H9 (cell line): Measurements from ENCODE around the gene PROM1. TPM values are rescaled to one million over a fixed set of nuclear protein-coding genes. Genes with fewer than 3 reads are reported as not detected.

Experiments
- DNase-seq: peaks from one replicate; pipeline ENCODE4 v3.0.0-alpha.2; 2017
- H2AFZ ChIP-seq: one replicate; pipeline ENCODE4 v1.6.1; 2013; ENCODE audit warnings: mild to moderate bottlenecking, low read length, control low read depth, moderate library complexity
- H2AK5ac ChIP-seq: 2 replicates; pipeline ENCODE4 v1.6.1; 2013; ENCODE audit warnings: low read length, control low read depth, mixed read lengths; ENCODE audit not compliant: insufficient read length
- H2BK120ac ChIP-seq: one replicate; pipeline ENCODE4 v1.6.1; 2013; ENCODE audit warnings: low read depth, mild to moderate bottlenecking, low read length, control low read depth, inconsistent platforms; ENCODE audit not compliant: poor library complexity, severe bottlenecking
- H2BK12ac ChIP-seq: 2 replicates; pipeline ENCODE4 v1.6.1; 2013; ENCODE audit warnings: low read length, control low read depth, mixed read lengths, low read depth; ENCODE audit not compliant: insufficient read length
- H2BK15ac ChIP-seq: 2 replicates; pipeline ENCODE4 v1.6.1; 2013; ENCODE audit warnings: low read depth, low read length, control low read depth
- H2BK20ac ChIP-seq: one replicate; pipeline ENCODE4 v1.6.1; 2013; ENCODE audit warnings: low read depth, mild to moderate bottlenecking, low read length, control low read depth, inconsistent platforms; ENCODE audit not compliant: poor library complexity, severe bottlenecking
- H2BK5ac ChIP-seq: 2 replicates; pipeline ENCODE4 v1.6.1; 2013; ENCODE audit warnings: low read length, control low read depth, mixed read lengths; ENCODE audit not compliant: insufficient read length
- H3K14ac ChIP-seq: 2 replicates; pipeline ENCODE4 v1.6.1; 2013; ENCODE audit warnings: low read length, control low read depth; ENCODE audit not compliant: insufficient read depth
- H3K18ac ChIP-seq: 2 replicates; pipeline ENCODE4 v1.6.1; 2013; ENCODE audit warnings: low read depth, mild to moderate bottlenecking, mixed read lengths, low read length, control low read depth; ENCODE audit not compliant: insufficient read length
- H3K23ac ChIP-seq: 2 replicates; pipeline ENCODE4 v1.6.1; 2013; ENCODE audit warnings: low read length, control low read depth, mixed read lengths, low read depth; ENCODE audit not compliant: insufficient read length
- H3K23me2 ChIP-seq: 2 replicates; pipeline ENCODE4 v1.6.1; 2013; ENCODE audit warnings: low read depth, mild to moderate bottlenecking, mixed read lengths, low read length, control low read depth; ENCODE audit not compliant: insufficient read length, poor library complexity, severe bottlenecking
- H3K27ac ChIP-seq: 2 replicates; pipeline ENCODE4 v1.5.1; 2013; ENCODE audit warnings: low read length, control low read depth, mixed read lengths, low read depth; ENCODE audit not compliant: insufficient read length
- H3K27me3 ChIP-seq: 2 replicates; pipeline ENCODE4 v1.6.1; 2013; ENCODE audit warnings: low read length, control low read depth, inconsistent platforms; ENCODE audit not compliant: insufficient read depth
- H3K4ac ChIP-seq: 2 replicates; pipeline ENCODE4 v1.6.1; 2013; ENCODE audit warnings: low read depth, mild to moderate bottlenecking, control low read depth, inconsistent platforms, low read length, moderate library complexity
- H3K4me1 ChIP-seq: 2 replicates; pipeline ENCODE4 v1.6.1; 2013; ENCODE audit warnings: low read length, control low read depth, inconsistent platforms; ENCODE audit not compliant: insufficient read depth
- H3K4me2 ChIP-seq: 2 replicates; pipeline ENCODE4 v1.6.1; 2013; ENCODE audit warnings: low read length, control low read depth, mixed read lengths; ENCODE audit not compliant: insufficient read length, insufficient read depth
- H3K56ac ChIP-seq: 2 replicates; pipeline ENCODE4 v1.6.1; 2013; ENCODE audit warnings: low read depth, mild to moderate bottlenecking, mixed read lengths, low read length, control low read depth; ENCODE audit not compliant: insufficient read length
- H3K79me1 ChIP-seq: 2 replicates; pipeline ENCODE4 v1.6.1; 2013; ENCODE audit warnings: low read depth, mild to moderate bottlenecking, moderate library complexity, low read length, control low read depth, inconsistent platforms; ENCODE audit not compliant: insufficient read depth, poor library complexity, severe bottlenecking
- H3K79me2 ChIP-seq: 2 replicates; pipeline ENCODE4 v1.6.1; 2013; ENCODE audit warnings: low read length, control low read depth, inconsistent platforms; ENCODE audit not compliant: insufficient read depth
- H3K9ac ChIP-seq: 2 replicates; pipeline ENCODE4 v1.6.1; 2013; ENCODE audit warnings: low read length, control low read depth, mixed read lengths; ENCODE audit not compliant: insufficient read length; ENCODE audit errors: extremely low read depth
- H3K9me3 ChIP-seq: one replicate; pipeline ENCODE4 v1.6.1; 2013; ENCODE audit warnings: low read depth, low read length, inconsistent platforms; ENCODE audit not compliant: control insufficient read depth
- H3T11ph ChIP-seq: one replicate; pipeline ENCODE4 v1.6.1; 2013; ENCODE audit warnings: mild to moderate bottlenecking, low read length, control low read depth, inconsistent platforms
- H4K20me1 ChIP-seq: one replicate; pipeline ENCODE4 v1.6.1; 2013; ENCODE audit not compliant: control insufficient read depth, insufficient read length, insufficient read depth
- H4K5ac ChIP-seq: 2 replicates; pipeline ENCODE4 v1.6.1; 2013; ENCODE audit warnings: low read depth, mild to moderate bottlenecking, mixed read lengths, low read length, control low read depth; ENCODE audit not compliant: insufficient read length
- H4K8ac ChIP-seq: replicated peaks from 2 replicates; pipeline ENCODE4 v1.6.1; 2013; ENCODE audit warnings: low read length, control low read depth, mixed read lengths, low read depth; ENCODE audit not compliant: insufficient read length
- H4K91ac ChIP-seq: 2 replicates; pipeline ENCODE4 v1.6.1; 2013; ENCODE audit warnings: low read depth, mild to moderate bottlenecking, moderate library complexity, mixed read lengths, low read length, control low read depth; ENCODE audit not compliant: insufficient read length
- H3K27ac Mint-ChIP-seq, 3 experiments: 2 replicates in 2 of 3; 3 replicates in 1 of 3; pipeline ENCODE4 v1.8.0; 2020 to 2021; ENCODE audit warnings: mixed read lengths in 3 of 3, mild to moderate bottlenecking in 1 of 3, moderate library complexity in 1 of 3
- H3K27me3 Mint-ChIP-seq: 2 replicates; pipeline ENCODE4 v1.8.0; 2021; ENCODE audit warnings: low read depth, mild to moderate bottlenecking, moderate library complexity, mixed read lengths
- H3K36me3 Mint-ChIP-seq, 3 experiments: 2 replicates in 2 of 3; 3 replicates in 1 of 3; pipeline ENCODE4 v1.8.0; 2020 to 2021; ENCODE audit warnings: low read depth in 3 of 3, mixed read lengths in 3 of 3; ENCODE audit not compliant: insufficient read depth in 1 of 3
- H3K4me1 Mint-ChIP-seq, 2 experiments: 2 replicates each; pipeline ENCODE4 v1.8.0; 2020; ENCODE audit warnings: mixed read lengths in 2 of 2
- H3K4me3 Mint-ChIP-seq, 2 experiments: 2 replicates in 1 of 2; 3 replicates in 1 of 2; pipeline ENCODE4 v1.8.0; 2020 to 2021; ENCODE audit warnings: mild to moderate bottlenecking in 2 of 2, mixed read lengths in 2 of 2, moderate library complexity in 1 of 2
- H3K9me3 Mint-ChIP-seq, 2 experiments: 2 replicates in 1 of 2; 3 replicates in 1 of 2; pipeline ENCODE4 v1.8.0; 2020; ENCODE audit warnings: mild to moderate bottlenecking in 2 of 2, mixed read lengths in 2 of 2, moderate library complexity in 1 of 2
- WGBS: extraction: QIAGEN DNeasy Blood & Tissue Kit; methylation state at CpG from one replicate; pipeline ENCODE4 v1.1.7; 2013; ENCODE audit warnings: missing lambda C conversion rate, low lambda C conversion rate, mixed read lengths; ENCODE audit not compliant: insufficient read length; ENCODE audit errors: extremely low coverage; 5-methylcytosine and 5-hydroxymethylcytosine counted together
- total RNA-seq: library from RNA; stranded (reverse); gene quantifications from 2 replicates; pipeline ENCODE4 v1.2.1, GENCODE V29; 2021
- TF ChIP-seq, protein P1 (sequence below): fragments of 200-600 bp; sonication (generic); conservative IDR thresholded peaks from 3 replicates; pipeline ENCODE4 v1.8.0; 2021; ENCODE audit warnings: antibody characterized with exemption, mild to moderate bottlenecking

The PROM1 gene
- total RNA-seq, 1 experiment from 2014 or later = 98.3 TPM

- no peak overlapping the region for H4K91ac ChIP-seq
- H2BK15ac ChIP-seq = no peak overlapping the region
Observed at GRCh38 chr4:16109256-16109655, 25.4 kb upstream of the PROM1 start.

More at GRCh38 chr4:16109256-16109655, 25.4 kb upstream of the PROM1 start:
- Mint-ChIP-seq H3K4me1 (no peaks in the 10 kb centered on the region), H3K4me3 (no peak overlapping the region), H3K9me3 (no peaks in the 10 kb centered on the region), H3K36me3 (no peaks in the 10 kb centered on the region), H3K27ac (no peak overlapping the region), H3K27me3 (peaks cover 2% of the 10 kb centered on the region)
- TF ChIP-seq, protein P1, sequence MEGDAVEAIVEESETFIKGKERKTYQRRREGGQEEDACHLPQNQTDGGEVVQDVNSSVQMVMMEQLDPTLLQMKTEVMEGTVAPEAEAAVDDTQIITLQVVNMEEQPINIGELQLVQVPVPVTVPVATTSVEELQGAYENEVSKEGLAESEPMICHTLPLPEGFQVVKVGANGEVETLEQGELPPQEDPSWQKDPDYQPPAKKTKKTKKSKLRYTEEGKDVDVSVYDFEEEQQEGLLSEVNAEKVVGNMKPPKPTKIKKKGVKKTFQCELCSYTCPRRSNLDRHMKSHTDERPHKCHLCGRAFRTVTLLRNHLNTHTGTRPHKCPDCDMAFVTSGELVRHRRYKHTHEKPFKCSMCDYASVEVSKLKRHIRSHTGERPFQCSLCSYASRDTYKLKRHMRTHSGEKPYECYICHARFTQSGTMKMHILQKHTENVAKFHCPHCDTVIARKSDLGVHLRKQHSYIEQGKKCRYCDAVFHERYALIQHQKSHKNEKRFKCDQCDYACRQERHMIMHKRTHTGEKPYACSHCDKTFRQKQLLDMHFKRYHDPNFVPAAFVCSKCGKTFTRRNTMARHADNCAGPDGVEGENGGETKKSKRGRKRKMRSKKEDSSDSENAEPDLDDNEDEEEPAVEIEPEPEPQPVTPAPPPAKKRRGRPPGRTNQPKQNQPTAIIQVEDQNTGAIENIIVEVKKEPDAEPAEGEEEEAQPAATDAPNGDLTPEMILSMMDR = no peak
- no peaks in the 10 kb centered on the region for H3K23me2 ChIP-seq
- H3K56ac ChIP-seq = no peak overlapping the region
- H3K18ac ChIP-seq = no peak overlapping the region
- H4K8ac ChIP-seq = no peak overlapping the region
- no peak overlapping the region for H3K4me2 ChIP-seq
- no peak overlapping the region for H2BK12ac ChIP-seq
- no peaks in the 10 kb centered on the region for H3K9me3 ChIP-seq
- no peak overlapping the region for H3K27ac ChIP-seq
- H3K27me3 ChIP-seq = no peaks in the 10 kb centered on the region
- H4K20me1 ChIP-seq = no peaks in the 10 kb centered on the region
- H2BK20ac ChIP-seq = no peak overlapping the region
- H4K5ac ChIP-seq = no peak overlapping the region
- H3K23ac ChIP-seq = no peak overlapping the region
- no peak overlapping the region for H3K4ac ChIP-seq
- no peaks in the 10 kb centered on the region for H3K79me1 ChIP-seq
- no peak overlapping the region for H2AK5ac ChIP-seq
- H2BK5ac ChIP-seq = no peak overlapping the region
- no peak overlapping the region for H3K14ac ChIP-seq
- DNase-seq = no peak
- no peaks in the 10 kb centered on the region for H3K79me2 ChIP-seq
- H3T11ph ChIP-seq = no peak overlapping the region
- H2BK120ac ChIP-seq = no peak overlapping the region
- H3K9ac ChIP-seq = no peak overlapping the region
- H2AFZ ChIP-seq = no peak overlapping the region
- no peaks in the 10 kb centered on the region for H3K4me1 ChIP-seq
- WGBS = no CpG with 5 or more reads among the region's 6 CpGs
